Astrocyte (in vitro differentiated cells and primary cell): Measurements from ENCODE around the gene CTNNBIP1.

Source experiments
- CTCF ChIP-seq: IDR thresholded peaks from 2 replicates; pipeline ENCODE4 v1.5.1; 2011; ENCODE audit warnings: low read depth, mild to moderate bottlenecking, inconsistent platforms, low read length, moderate library complexity; ENCODE audit not compliant: insufficient read depth
- EZH2 ChIP-seq: IDR thresholded peaks from 2 replicates; pipeline ENCODE4 v1.6.1; 2012; ENCODE audit warnings: mild to moderate bottlenecking, low read length, inconsistent platforms; ENCODE audit not compliant: insufficient read depth

- no peak for TF ChIP-seq CTCF
- no peak for TF ChIP-seq EZH2
These were observed 35.7 kb downstream of the CTNNBIP1 start for GRCh38 chr1:9874412-9874811.
